ENCODE results near the gene POC1A. TPM values are rescaled to one million over a fixed set of nuclear protein-coding genes. Genes with fewer than 3 reads are reported as not detected.

Gene POC1A
- total and polyA plus RNA-seq, 9 of the 15 experiments (the other 6 are each of a cell fraction or from before 2014, with no cell fraction given) = 7.2 to 17.5 (median 12.1) TPM

- TF ChIP-seq CBFA2T3 (IDR thresholded peaks at IDR 0.05) (peak; percentile 7; the same call in 1 of the 2 replicates), HNRNPL (IDR thresholded peaks at IDR 0.05; ENCODE audit: low read depth, low read length) (no peak), CTCF (IDR thresholded peaks at IDR 0.05 in 2 of 3, conservative IDR thresholded peaks at IDR 0.05 in 1 of 3; ENCODE audit: insufficient read depth in 2 of 3, low read depth in 1 of 3, low read length in 3 of 3) (peak; percentile 30 to 40 (median 37); a peak in 3 of 6 replicates), ETV6 (IDR thresholded peaks at IDR 0.05; ENCODE audit: borderline replicate concordance in 1 of 2, low read depth in 2 of 2, low read length in 1 of 2) (no peak), ETV6 (CRISPR knock-in tag; IDR thresholded peaks at IDR 0.05; ENCODE audit: borderline replicate concordance) (no peak)
Observed at GRCh38 chr3:52108302-52109232, 45.7 kb downstream of the POC1A start (continued).

- Histone ChIP-seq H4K20me1 (replicated peaks; ENCODE audit: control insufficient read depth, insufficient read depth, low read length) (no peaks in the 10 kb centered on the region), H3K27me3 (ENCODE audit: control insufficient read depth in 2 of 2, insufficient read depth in 2 of 2, low read length in 2 of 2) (no peaks in the 10 kb centered on the region), H2AFZ (ENCODE audit: low read depth, low read length) (no peak overlapping the region), H3K79me2 (ENCODE audit: control insufficient read depth, insufficient read depth, low read length) (no peaks in the 10 kb centered on the region), H3K4me3 (no peak overlapping the region), H3K9me3 (replicated peaks; ENCODE audit: control insufficient read depth, insufficient read depth, low read depth, low read length) (no peaks in the 10 kb centered on the region), H3K9ac (ENCODE audit: insufficient read depth in 1 of 2, low read depth in 2 of 2, low read length in 2 of 2) (peak overlapping the region in 1 of 2 experiments; percentile 33; a peak in 1 of 4 replicates), H3K27ac (ENCODE audit: extremely low read depth, low read depth, low read length) (no peak overlapping the region), H3K36me3 (ENCODE audit: control insufficient read depth, insufficient read depth, low read length) (peaks cover 27% of the 10 kb centered on the region; the same call in 2 of the 3 replicates), H3K9me1 (ENCODE audit: control insufficient read depth, insufficient read depth, low read length) (no peaks in the 10 kb centered on the region), H3K4me1 (replicated peaks in 1 of 2; ENCODE audit: control insufficient read depth in 2 of 2, insufficient read depth in 2 of 2, low read length in 2 of 2) (peaks cover 4 to 5% of the 10 kb centered on the region in 2 experiments; a peak in 4 of 5 replicates), H3K4me2 (ENCODE audit: insufficient read depth, low read length) (no peak overlapping the region)
- intact Hi-C loops (cut with micrococcal nuclease) (no loop called here), in situ Hi-C loops (cut with MboI) (no loop called here)
- FAIRE-seq = no peak
- WGBS (ENCODE audit: insufficient coverage, low coverage, missing lambda C conversion rate) = 73% methylated on average over 10 of the region's 11 CpGs
- ATAC-seq = no peak
- ChIA-PET POLR2A (no interaction called here), CTCF (ENCODE audit: low intra/inter-chr PET ratio) (no interaction called here)
- DNase-seq (ENCODE audit: extremely low read depth in 1 of 4, low spot score in 3 of 4) = no peak
- no TSS peak for BruUV-seq (replicated peaks)
- TF ChIP-seq ZNF354B (CRISPR knock-in tag; IDR thresholded peaks at IDR 0.05) = no peak
- no peak for TF ChIP-seq ETV6 (IDR thresholded peaks at IDR 0.05; ENCODE audit: borderline replicate concordance in 1 of 2, low read depth in 2 of 2, low read length in 1 of 2)
- no peak for TF ChIP-seq ETV6 (CRISPR knock-in tag; IDR thresholded peaks at IDR 0.05; ENCODE audit: borderline replicate concordance)
- TF ChIP-seq HDAC6 (IDR thresholded peaks at IDR 0.05; ENCODE audit: low read depth, low read length) = no peak
- TF ChIP-seq MTA2 (IDR thresholded peaks at IDR 0.05; ENCODE audit: low read depth) = no peak
- no peak for TF ChIP-seq ILF3 (IDR thresholded peaks at IDR 0.05; ENCODE audit: borderline replicate concordance)
- TF ChIP-seq CHD2 (IDR thresholded peaks at IDR 0.05; ENCODE audit: low read depth, low read length) = no peak
- TF ChIP-seq MIER1 (IDR thresholded peaks at IDR 0.05; ENCODE audit: low read depth) = no peak
- no peak for TF ChIP-seq ZBTB7A (IDR thresholded peaks at IDR 0.05; ENCODE audit: borderline replicate concordance, control insufficient read depth, low read depth, low read length)
- TF ChIP-seq KDM5B (IDR thresholded peaks at IDR 0.05; ENCODE audit: insufficient replicate concordance, low read depth, low read length) = no peak
- no peak for TF ChIP-seq MCM2 (IDR thresholded peaks at IDR 0.05; ENCODE audit: low read depth)
- no peak for TF ChIP-seq U2AF1 (optimal IDR thresholded peaks at IDR 0.05; ENCODE audit: low read depth, low read length)
- TF ChIP-seq ZNF76 (CRISPR knock-in tag; IDR thresholded peaks at IDR 0.05; ENCODE audit: borderline replicate concordance) = no peak
- TF ChIP-seq FOXM1 (IDR thresholded peaks at IDR 0.05; ENCODE audit: low read depth) = no peak
- TF ChIP-seq FOXM1 (CRISPR knock-in tag; IDR thresholded peaks at IDR 0.05; ENCODE audit: low read depth) = no peak
- no peak for TF ChIP-seq RUNX1 (IDR thresholded peaks at IDR 0.05; ENCODE audit: low read depth)
Observed at GRCh38 chr3:52106951-52107611, 47.1 kb downstream of the POC1A start.

All from K562 (cell line).